ENCODE data around the gene CFAP91.

Gene CFAP91

DNA sequence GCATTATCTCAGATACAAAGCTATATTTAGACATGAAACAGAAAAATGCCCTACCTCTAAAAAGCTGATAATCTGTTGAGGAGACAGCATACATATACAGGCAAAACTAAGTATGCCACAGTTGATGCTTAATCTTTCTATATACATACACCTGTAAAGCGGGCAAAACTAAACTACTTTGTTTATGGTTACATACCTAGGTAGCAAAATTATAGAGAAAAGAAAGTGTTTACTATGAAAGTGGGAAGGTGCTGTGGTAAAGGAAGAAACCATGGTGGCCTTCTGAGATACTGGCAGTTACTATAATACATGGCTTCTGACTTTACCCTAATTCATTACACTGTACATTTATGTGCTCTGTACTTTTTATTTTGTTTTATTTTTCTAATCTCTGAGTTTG lies 43.1 kb downstream of the CFAP91 start:
- DNase-seq, result no peak

GRCh38 chr3:119746423-119746822 lies 43.6 kb downstream of the CFAP91 start:
- no peak for DNase-seq

GRCh38 chr3:119747357-119747756 lies 44.5 kb downstream of the CFAP91 start:
- DNase-seq, result no peak

- DNase-seq, result no peak
Observed at GRCh38 chr3:119748991-119749390, 46.2 kb downstream of the CFAP91 start.

GRCh38 chr3:119751423-119751822 lies 48.6 kb downstream of the CFAP91 start:
- DNase-seq, result no peak

All from NCI-H524 (cell line).